Testis (tissue), 2 donors: ENCODE data around the gene FIGN.

Experiments used
- POLR2A ChIP-seq: fragments of 450-650 bp; IDR thresholded peaks from one replicate; pipeline ENCODE4 v1.6.1; 2017; ENCODE audit warnings: antibody characterized with exemption, mild to moderate bottlenecking, moderate library complexity
- TF ChIP-seq, protein P1 (sequence below), 3 experiments: fragments of 450-650 bp in 2 of 3; fragments of 200-600 bp in 1 of 3; sonication (generic) in 1 of 3; IDR thresholded peaks; one replicate each; pipeline ENCODE4 v1.5.1; 2016 to 2019; ENCODE audit warnings: antibody characterized with exemption in 3 of 3, mild to moderate bottlenecking in 2 of 3, moderate library complexity in 1 of 3

DNA sequence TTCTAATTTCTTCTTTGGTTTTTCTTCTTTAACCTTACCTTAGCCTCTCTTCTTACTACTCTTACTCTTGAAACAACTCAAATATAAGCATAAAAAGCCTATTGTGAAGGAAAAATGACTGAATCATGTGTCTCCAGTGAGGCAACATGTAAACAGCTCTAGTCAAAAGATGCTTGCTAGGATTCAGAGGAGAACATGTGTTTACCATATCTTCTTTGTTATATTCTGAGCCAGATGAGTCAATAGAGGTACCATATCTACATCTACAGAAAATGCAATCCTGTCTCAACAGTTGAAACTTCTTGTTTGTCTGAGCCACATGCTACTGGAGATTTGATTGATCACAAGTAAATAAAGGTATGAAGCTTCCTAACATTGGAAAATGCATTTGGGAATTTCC, 15.9 kb upstream of the FIGN start:
- no peak for TF ChIP-seq POLR2A
- TF ChIP-seq, protein P1, sequence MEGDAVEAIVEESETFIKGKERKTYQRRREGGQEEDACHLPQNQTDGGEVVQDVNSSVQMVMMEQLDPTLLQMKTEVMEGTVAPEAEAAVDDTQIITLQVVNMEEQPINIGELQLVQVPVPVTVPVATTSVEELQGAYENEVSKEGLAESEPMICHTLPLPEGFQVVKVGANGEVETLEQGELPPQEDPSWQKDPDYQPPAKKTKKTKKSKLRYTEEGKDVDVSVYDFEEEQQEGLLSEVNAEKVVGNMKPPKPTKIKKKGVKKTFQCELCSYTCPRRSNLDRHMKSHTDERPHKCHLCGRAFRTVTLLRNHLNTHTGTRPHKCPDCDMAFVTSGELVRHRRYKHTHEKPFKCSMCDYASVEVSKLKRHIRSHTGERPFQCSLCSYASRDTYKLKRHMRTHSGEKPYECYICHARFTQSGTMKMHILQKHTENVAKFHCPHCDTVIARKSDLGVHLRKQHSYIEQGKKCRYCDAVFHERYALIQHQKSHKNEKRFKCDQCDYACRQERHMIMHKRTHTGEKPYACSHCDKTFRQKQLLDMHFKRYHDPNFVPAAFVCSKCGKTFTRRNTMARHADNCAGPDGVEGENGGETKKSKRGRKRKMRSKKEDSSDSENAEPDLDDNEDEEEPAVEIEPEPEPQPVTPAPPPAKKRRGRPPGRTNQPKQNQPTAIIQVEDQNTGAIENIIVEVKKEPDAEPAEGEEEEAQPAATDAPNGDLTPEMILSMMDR (IDR thresholded peaks at IDR 0.05): no peak
